ENCODE data around the gene MGAT3. TPM values are rescaled to one million over a fixed set of nuclear protein-coding genes. Genes with fewer than 3 reads are reported as not detected.

Gene MGAT3
- total RNA-seq, 2 experiments from 2014 or later = 0.17 TPM; not detected in 1

- H3K36me3 ChIP-seq (ENCODE audit: insufficient read depth, low read length) = peaks cover 62% of the 10 kb centered on the region
- H3K4me1 ChIP-seq (ENCODE audit: insufficient read depth, low read length) = peaks cover 95% of the 10 kb centered on the region
- H3K9me3 ChIP-seq (ENCODE audit: control insufficient read depth in 1 of 2, insufficient read depth in 1 of 2, low read length in 2 of 2) = no peaks in the 10 kb centered on the region
- Mint-ChIP-seq H3K9me3 (no peaks in the 10 kb centered on the region), H3K27me3 (no peaks in the 10 kb centered on the region), H3K27ac (peak overlapping the region; percentile 80), H3K36me3 (ENCODE audit: low read depth) (peaks cover 81% of the 10 kb centered on the region), H3K4me1 (ENCODE audit: low read depth) (peaks cover 85% of the 10 kb centered on the region), H3K4me3 (peak overlapping the region; percentile 35)
- no peaks in the 10 kb centered on the region for H3K27me3 ChIP-seq (ENCODE audit: control insufficient read depth in 1 of 2, insufficient read depth in 2 of 2, low read length in 2 of 2)
- H3K4me3 ChIP-seq (ENCODE audit: low read length) = no peak overlapping the region
- DNase-seq = no peak
- TF ChIP-seq CTCF (IDR thresholded peaks at IDR 0.05) = no peak
- CTCF ChIA-PET = no interaction called here
- no peak for ATAC-seq (ENCODE audit: poor library complexity)
- POLR2A ChIA-PET = interaction anchor here (1.2 kb wide), 1 partner anchor 163 kb away, joined by 3 read pairs; no protein-coding TSS in a partner anchor
- H3K27ac ChIP-seq (ENCODE audit: low read depth in 1 of 2, low read length in 2 of 2) = no peak overlapping the region
- intact Hi-C loops (cut with DNase I, micrococcal nuclease) = loop anchor here in 1 of 2 experiments (5.0 kb wide), 1 partner anchor 653 kb away; the partner anchor contains the start of gene CBX6
Observed at GRCh38 chr22:39525658-39525975, 68.8 kb downstream of the MGAT3 start.

GRCh38 chr22:39526736-39527171, 69.9 kb downstream of the MGAT3 start:
- H3K27ac ChIP-seq (ENCODE audit: low read depth in 1 of 2, low read length in 2 of 2) = peak overlapping the region; percentile 48
- Mint-ChIP-seq H3K36me3 (ENCODE audit: low read depth) (peaks cover 81% of the 10 kb centered on the region), H3K27ac (peak overlapping the region; percentile 89), H3K4me3 (peak overlapping the region; percentile 69), H3K9me3 (no peaks in the 10 kb centered on the region), H3K4me1 (ENCODE audit: low read depth) (peaks cover 89% of the 10 kb centered on the region), H3K27me3 (no peaks in the 10 kb centered on the region)
- H3K27me3 ChIP-seq (ENCODE audit: control insufficient read depth in 1 of 2, insufficient read depth in 2 of 2, low read length in 2 of 2) = no peaks in the 10 kb centered on the region
- ChIA-PET CTCF (interaction anchor here (1.4 kb wide), 1 partner anchor 30 kb away, joined by 3 read pairs; no protein-coding TSS in a partner anchor), POLR2A (interaction anchor here (0.6 to 1.2 kb wide), 3 partner anchors 24 to 502 kb away, joined by 3 read pairs; partner anchors contain the start of gene MIEF1)
- no peak for TF ChIP-seq CTCF (IDR thresholded peaks at IDR 0.05)
- DNase-seq (peak in 6 of 14 experiments; percentile 35 to 77 (median 54)), ATAC-seq (ENCODE audit: poor library complexity) (peak; percentile 32)
- peaks cover 99% of the 10 kb centered on the region for H3K4me1 ChIP-seq (ENCODE audit: insufficient read depth, low read length)
- H3K4me3 ChIP-seq (ENCODE audit: low read length) = no peak overlapping the region
- H3K9me3 ChIP-seq (ENCODE audit: control insufficient read depth in 1 of 2, insufficient read depth in 1 of 2, low read length in 2 of 2) = no peaks in the 10 kb centered on the region
- intact Hi-C loops (cut with DNase I, micrococcal nuclease) = loop anchor here in 1 of 2 experiments (5.0 kb wide), 1 partner anchor 654 kb away; the partner anchor contains the start of gene CBX6
- H3K36me3 ChIP-seq (ENCODE audit: insufficient read depth, low read length) = peaks cover 60% of the 10 kb centered on the region

DNA sequence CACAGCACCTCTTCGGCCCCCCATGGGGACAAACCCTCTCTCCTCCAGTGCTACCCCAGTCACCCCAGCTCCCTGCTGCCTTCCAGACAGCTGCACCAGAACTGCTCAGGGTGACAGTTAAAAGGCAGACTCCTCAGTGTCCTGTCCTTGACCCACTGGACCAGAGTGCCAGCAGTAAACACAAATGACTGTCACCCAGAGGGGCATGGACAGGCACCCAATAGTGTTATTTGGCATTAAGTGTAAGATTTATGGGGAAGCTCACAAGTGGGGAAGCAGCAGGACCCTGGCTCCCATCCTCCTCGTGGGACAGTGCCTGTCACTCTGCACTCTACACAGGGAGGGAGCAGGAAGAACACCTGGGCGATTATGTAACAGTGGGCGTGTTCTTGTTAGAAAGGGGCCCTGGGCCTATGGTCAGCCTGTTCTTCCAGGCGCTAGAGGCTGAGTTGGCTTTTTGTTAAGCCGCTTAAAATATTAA, 70.7 kb downstream of the MGAT3 start:
- Histone ChIP-seq H3K9me3 (ENCODE audit: control insufficient read depth in 1 of 2, insufficient read depth in 1 of 2, low read length in 2 of 2) (no peaks in the 10 kb centered on the region), H3K36me3 (ENCODE audit: insufficient read depth, low read length) (peaks cover 52% of the 10 kb centered on the region), H3K27me3 (ENCODE audit: control insufficient read depth in 1 of 2, insufficient read depth in 2 of 2, low read length in 2 of 2) (no peaks in the 10 kb centered on the region), H3K27ac (ENCODE audit: low read depth in 1 of 2, low read length in 2 of 2) (peak overlapping the region; percentile 48), H3K4me3 (ENCODE audit: low read length) (no peak overlapping the region), H3K4me1 (ENCODE audit: insufficient read depth, low read length) (peaks cover 96% of the 10 kb centered on the region)
- Mint-ChIP-seq H3K4me1 (ENCODE audit: low read depth) (peaks cover 89% of the 10 kb centered on the region), H3K36me3 (ENCODE audit: low read depth) (peaks cover 79% of the 10 kb centered on the region), H3K9me3 (no peaks in the 10 kb centered on the region), H3K4me3 (peak overlapping the region; percentile 68), H3K27ac (peak overlapping the region; percentile 89), H3K27me3 (no peaks in the 10 kb centered on the region)
- CTCF ChIA-PET = interaction anchor here (0.9 to 1.4 kb wide), 2 partner anchors 31 to 34 kb away, joined by 3 read pairs; no protein-coding TSS in a partner anchor
- TF ChIP-seq CTCF (IDR thresholded peaks at IDR 0.05) = no peak
- POLR2A ChIA-PET = interaction anchor here (3.6 kb wide), 1 partner anchor 209 kb away, joined by 45 read pairs; the partner anchor contains the start of gene RPL3
- ATAC-seq (ENCODE audit: poor library complexity) (no peak), DNase-seq (no peak)
- intact Hi-C loops (cut with DNase I, micrococcal nuclease) = loop anchor here in 1 of 2 experiments (5.0 kb wide), 1 partner anchor 655 kb away; the partner anchor contains the start of gene CBX6
